HG03469 (cell line): ENCODE results near the gene NTMT2.

Source experiments
- ATAC-seq: cut with Tn5 transposase; IDR thresholded peaks from one replicate; pipeline ENCODE4 v1.9.1; 2021; ENCODE audit warnings: mild to moderate bottlenecking, moderate library complexity, moderate number of reproducible peaks; ENCODE audit not compliant: unreplicated experiment

NTMT2 gene

GRCh38 chr1:170204121-170204520 is 58.4 kb downstream of the NTMT2 start:
- no peak for ATAC-seq

GRCh38 chr1:170205301-170205700 is 59.5 kb downstream of the NTMT2 start:
- no peak for ATAC-seq

- ATAC-seq = no peak
Observed at GRCh38 chr1:170209125-170209524, 63.4 kb downstream of the NTMT2 start.

DNA sequence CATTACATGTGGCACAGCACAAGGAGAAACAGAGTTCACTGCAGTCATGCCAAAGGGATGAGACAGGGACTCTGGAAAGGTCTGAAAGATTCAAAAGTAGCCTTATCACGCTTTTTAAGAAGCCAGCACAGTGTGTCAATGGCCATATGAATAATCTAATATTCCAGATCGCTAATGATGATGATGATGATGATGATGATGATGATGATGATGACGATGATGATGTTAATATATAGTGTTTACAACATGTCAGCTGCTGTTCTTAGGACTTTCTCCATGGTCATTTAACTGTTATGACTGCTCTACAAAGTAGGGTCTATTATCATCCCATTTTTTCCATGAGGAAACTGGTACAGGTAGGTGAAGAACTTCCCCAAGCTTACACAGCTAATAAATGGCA is 64.4 kb downstream of the NTMT2 start:
- ATAC-seq = no peak

DNA sequence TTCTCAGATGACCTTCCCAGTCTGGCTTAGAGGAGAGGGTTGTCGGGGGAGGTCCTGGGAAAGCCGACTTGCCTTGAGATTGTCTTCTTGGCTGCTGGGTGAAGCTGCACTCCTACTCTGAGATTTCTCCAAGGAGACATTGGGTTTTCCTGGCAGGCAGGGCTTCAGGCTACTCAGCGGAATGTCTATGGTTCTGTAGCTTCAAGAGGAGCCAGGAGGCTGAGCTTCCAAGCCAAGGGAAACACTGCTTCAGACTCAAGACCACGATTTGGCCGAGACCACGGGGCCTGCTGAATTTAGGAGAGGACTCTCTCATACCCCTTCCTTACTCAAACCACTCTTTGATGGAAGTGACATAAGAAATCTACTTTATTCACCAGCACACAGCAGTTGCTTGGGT is 67.8 kb downstream of the NTMT2 start:
- no peak for ATAC-seq

DNA sequence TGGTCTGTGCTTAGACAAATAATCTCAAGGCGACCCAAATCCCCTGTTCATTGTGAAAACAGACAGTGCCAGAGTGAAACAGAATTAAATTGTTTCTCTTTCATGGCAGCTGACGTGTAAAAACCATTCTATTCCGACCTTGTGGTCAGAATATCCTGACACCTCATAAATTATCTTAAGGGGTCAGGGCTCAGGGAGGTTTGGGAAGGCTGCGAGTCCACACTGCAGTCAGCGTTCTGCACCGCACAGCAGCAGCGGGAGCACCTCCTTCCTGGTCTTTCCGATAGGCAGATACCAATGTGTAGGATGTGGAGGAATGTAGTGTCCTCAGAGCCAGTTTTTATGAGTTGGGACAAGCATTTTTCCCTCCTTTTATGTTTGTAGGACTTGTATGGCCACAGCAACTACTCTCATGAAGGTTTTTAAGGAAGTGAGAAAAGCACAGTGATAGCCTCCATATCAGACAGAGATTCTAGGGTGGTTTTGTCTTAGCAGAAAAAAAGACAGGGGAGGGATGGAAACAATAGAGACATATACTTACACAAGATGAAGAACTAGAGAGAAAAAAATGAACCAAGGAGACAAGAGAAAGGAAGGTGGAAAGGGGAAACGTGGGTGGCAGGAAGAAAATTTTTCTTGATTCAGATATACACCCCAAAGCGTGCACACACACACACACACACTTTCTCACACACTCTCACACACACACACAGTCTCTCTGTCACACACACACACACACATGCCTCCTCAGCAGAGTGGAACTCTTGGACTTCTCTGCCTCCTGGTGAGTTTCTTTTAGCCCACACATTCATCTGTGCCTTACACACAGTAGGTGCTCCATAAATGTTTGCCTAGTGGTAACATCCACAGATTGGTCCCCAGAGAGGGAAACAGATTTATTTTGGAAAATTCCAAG is 68.6 kb downstream of the NTMT2 start:
- peak; percentile 48 for ATAC-seq

DNA sequence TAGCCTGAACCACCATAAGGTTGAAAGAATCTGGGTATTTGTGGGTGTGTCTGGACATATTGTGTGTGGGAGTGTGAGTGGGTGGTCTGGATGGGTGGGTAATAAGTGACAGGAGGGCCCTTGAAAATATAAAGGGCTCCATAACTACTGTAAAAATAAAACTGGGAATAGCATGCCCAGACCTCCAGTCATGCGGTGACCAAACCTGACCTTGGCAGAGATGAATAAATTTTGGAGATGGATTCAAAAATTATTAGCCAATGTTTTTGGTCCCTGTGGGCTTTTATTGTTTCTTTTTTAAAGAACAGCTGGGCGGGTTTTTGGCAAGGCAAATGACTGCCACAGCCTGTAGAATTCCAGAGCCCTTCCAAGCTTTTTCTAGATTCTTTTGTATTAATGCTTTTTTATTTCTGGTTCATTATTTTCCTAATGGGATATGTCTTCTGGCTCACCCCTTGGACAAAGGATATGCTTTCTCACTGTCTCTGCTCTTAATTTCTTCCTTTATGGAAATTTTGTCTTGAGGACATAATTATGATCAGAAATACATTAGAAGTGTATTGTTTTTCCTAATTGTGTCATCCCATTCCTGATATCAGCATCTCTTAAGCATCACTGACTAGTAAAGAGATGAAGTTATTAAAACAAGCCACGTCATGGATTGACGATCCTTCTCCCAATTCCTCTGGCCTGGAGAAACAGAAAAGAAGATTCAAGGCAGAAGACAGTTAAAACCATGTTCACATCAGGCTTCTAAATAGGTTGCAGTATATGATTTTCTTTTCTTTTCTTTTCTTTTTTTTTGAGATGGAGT is 69.5 kb downstream of the NTMT2 start:
- ATAC-seq = no peak

- no peak for ATAC-seq
Observed at GRCh38 chr1:170217517-170218256, 71.9 kb downstream of the NTMT2 start.

- no peak for ATAC-seq
Observed at GRCh38 chr1:170218257-170218650, 72.5 kb downstream of the NTMT2 start.
